Osteocyte (in vitro differentiated cells): ENCODE measurements around the gene HTT-AS. TPM values are rescaled to one million over a fixed set of nuclear protein-coding genes. Genes with fewer than 3 reads are reported as not detected.

Experiments used
- DNase-seq: peaks from one replicate; pipeline ENCODE4 v3.0.0; 2021; ENCODE audit warnings: mixed read lengths; ENCODE audit not compliant: unreplicated experiment; ENCODE audit errors: extremely low spot score
- H3K27ac Mint-ChIP-seq: one replicate; pipeline ENCODE4 v1.8.0; 2021; ENCODE audit warnings: mild to moderate bottlenecking, mixed read lengths; ENCODE audit not compliant: unreplicated experiment
- H3K27me3 Mint-ChIP-seq: one replicate; pipeline ENCODE4 v1.8.0; 2021; ENCODE audit warnings: mixed read lengths; ENCODE audit not compliant: unreplicated experiment
- H3K36me3 Mint-ChIP-seq: one replicate; pipeline ENCODE4 v1.8.0; 2021; ENCODE audit warnings: mixed read lengths; ENCODE audit not compliant: unreplicated experiment
- H3K4me1 Mint-ChIP-seq: one replicate; pipeline ENCODE4 v1.8.0; 2021; ENCODE audit warnings: mixed read lengths; ENCODE audit not compliant: unreplicated experiment
- H3K4me3 Mint-ChIP-seq: one replicate; pipeline ENCODE4 v1.8.0; 2021; ENCODE audit warnings: mild to moderate bottlenecking, moderate library complexity, mixed read lengths; ENCODE audit not compliant: unreplicated experiment
- H3K9me3 Mint-ChIP-seq: one replicate; pipeline ENCODE4 v1.8.0; 2021; ENCODE audit warnings: mixed read lengths; ENCODE audit not compliant: unreplicated experiment
- CTCF ChIP-seq: fragments of 200-600 bp; sonication (generic); IDR thresholded peaks from 2 replicates; pipeline ENCODE4 v1.5.0; 2021; ENCODE audit warnings: antibody characterized with exemption, mild to moderate bottlenecking, moderate library complexity
- total RNA-seq: library from RNA; stranded (reverse); gene quantifications from 2 replicates; pipeline ENCODE4 v1.2.1, GENCODE V29; 2021

The HTT-AS gene
- total RNA-seq, 1 donor from 2014 or later = not detected

GRCh38 chr4:3073158-3074077 lies 920 bp downstream of the HTT-AS start:
- H3K9me3 Mint-ChIP-seq = no peaks in the 10 kb centered on the region
- H3K4me3 Mint-ChIP-seq = peak overlapping the region; percentile 35
- H3K4me1 Mint-ChIP-seq = peaks cover 18% of the 10 kb centered on the region
- H3K36me3 Mint-ChIP-seq = no peaks in the 10 kb centered on the region
- H3K27me3 Mint-ChIP-seq = peaks cover 3% of the 10 kb centered on the region
- DNase-seq = no peak
- peak; percentile 21 for TF ChIP-seq CTCF
- H3K27ac Mint-ChIP-seq = no peak overlapping the region

- Mint-ChIP-seq H3K4me1 (peaks cover 14% of the 10 kb centered on the region), H3K4me3 (no peak overlapping the region), H3K27ac (no peak overlapping the region), H3K36me3 (no peaks in the 10 kb centered on the region), H3K9me3 (no peaks in the 10 kb centered on the region), H3K27me3 (peaks cover 8% of the 10 kb centered on the region)
- no peak for DNase-seq
- no peak for TF ChIP-seq CTCF
Observed at GRCh38 chr4:3071811-3072210, 2.5 kb downstream of the HTT-AS start.

GRCh38 chr4:3070709-3071500 lies 3.4 kb downstream of the HTT-AS start:
- Mint-ChIP-seq H3K4me3 (no peak overlapping the region), H3K27ac (no peak overlapping the region), H3K27me3 (peaks cover 11% of the 10 kb centered on the region), H3K4me1 (peaks cover 5% of the 10 kb centered on the region), H3K36me3 (no peaks in the 10 kb centered on the region), H3K9me3 (no peaks in the 10 kb centered on the region)
- TF ChIP-seq CTCF = no peak
- DNase-seq = no peak

- no peak overlapping the region for H3K27ac Mint-ChIP-seq
- no peaks in the 10 kb centered on the region for H3K36me3 Mint-ChIP-seq
- H3K4me1 Mint-ChIP-seq = no peaks in the 10 kb centered on the region
- H3K4me3 Mint-ChIP-seq = no peak overlapping the region
- no peak for TF ChIP-seq CTCF
- no peaks in the 10 kb centered on the region for H3K9me3 Mint-ChIP-seq
- H3K27me3 Mint-ChIP-seq = peaks cover 13% of the 10 kb centered on the region
- DNase-seq = no peak
Observed at GRCh38 chr4:3069661-3070199, 4.6 kb downstream of the HTT-AS start.
